Epidermal melanocyte (primary cell): ENCODE data around the gene HOXB5.

Experiments
- DNase-seq: peaks from one replicate; pipeline ENCODE4 v3.0.0; 2011; ENCODE audit warnings: low spot score; ENCODE audit not compliant: insufficient read length

HOXB5 gene

GRCh38 chr17:48593126-48593829, at the start of gene HOXB5:
HOXB5 (minus strand) TSS chr17:48593779; CDS start chr17:48593682, 97 bp downstream.
- DNase-seq = no peak

GRCh38 chr17:48642843-48643696, 49.5 kb upstream of the HOXB5 start:
- no peak for DNase-seq

- DNase-seq = no peak
Measured at GRCh38 chr17:48642059-48642842, 48.7 kb upstream of the HOXB5 start.

GRCh38 chr17:48641541-48642058, 48.0 kb upstream of the HOXB5 start:
- DNase-seq = no peak

- no peak for DNase-seq
Measured at GRCh38 chr17:48640858-48641180, 47.2 kb upstream of the HOXB5 start.

GRCh38 chr17:48639982-48640857, 46.6 kb upstream of the HOXB5 start:
- no peak for DNase-seq

- DNase-seq = no peak
Measured at GRCh38 chr17:48639136-48639535, 45.6 kb upstream of the HOXB5 start.

GRCh38 chr17:48637323-48638260, 44.0 kb upstream of the HOXB5 start:
- DNase-seq = no peak

GRCh38 chr17:48636177-48637018, 42.8 kb upstream of the HOXB5 start:
- DNase-seq = no peak

- DNase-seq = no peak
Measured at GRCh38 chr17:48634493-48635208, 41.1 kb upstream of the HOXB5 start.

GRCh38 chr17:48633266-48633677, 39.7 kb upstream of the HOXB5 start:
- no peak for DNase-seq

- DNase-seq = no peak
Measured at GRCh38 chr17:48632579-48633265, 39.1 kb upstream of the HOXB5 start.

GRCh38 chr17:48631693-48632578, 38.4 kb upstream of the HOXB5 start:
- DNase-seq = no peak

GRCh38 chr17:48630925-48631692, 37.5 kb upstream of the HOXB5 start:
- DNase-seq = no peak

GRCh38 chr17:48630009-48630924, 36.7 kb upstream of the HOXB5 start:
- DNase-seq = no peak
